ENCODE measurements around the gene CLASP1. TPM values are rescaled to one million over a fixed set of nuclear protein-coding genes. Genes with fewer than 3 reads are reported as not detected.

CLASP1 gene
- total and polyA plus RNA-seq, 7 donors: 2.4 to 117 (median 53.9) TPM

DNA sequence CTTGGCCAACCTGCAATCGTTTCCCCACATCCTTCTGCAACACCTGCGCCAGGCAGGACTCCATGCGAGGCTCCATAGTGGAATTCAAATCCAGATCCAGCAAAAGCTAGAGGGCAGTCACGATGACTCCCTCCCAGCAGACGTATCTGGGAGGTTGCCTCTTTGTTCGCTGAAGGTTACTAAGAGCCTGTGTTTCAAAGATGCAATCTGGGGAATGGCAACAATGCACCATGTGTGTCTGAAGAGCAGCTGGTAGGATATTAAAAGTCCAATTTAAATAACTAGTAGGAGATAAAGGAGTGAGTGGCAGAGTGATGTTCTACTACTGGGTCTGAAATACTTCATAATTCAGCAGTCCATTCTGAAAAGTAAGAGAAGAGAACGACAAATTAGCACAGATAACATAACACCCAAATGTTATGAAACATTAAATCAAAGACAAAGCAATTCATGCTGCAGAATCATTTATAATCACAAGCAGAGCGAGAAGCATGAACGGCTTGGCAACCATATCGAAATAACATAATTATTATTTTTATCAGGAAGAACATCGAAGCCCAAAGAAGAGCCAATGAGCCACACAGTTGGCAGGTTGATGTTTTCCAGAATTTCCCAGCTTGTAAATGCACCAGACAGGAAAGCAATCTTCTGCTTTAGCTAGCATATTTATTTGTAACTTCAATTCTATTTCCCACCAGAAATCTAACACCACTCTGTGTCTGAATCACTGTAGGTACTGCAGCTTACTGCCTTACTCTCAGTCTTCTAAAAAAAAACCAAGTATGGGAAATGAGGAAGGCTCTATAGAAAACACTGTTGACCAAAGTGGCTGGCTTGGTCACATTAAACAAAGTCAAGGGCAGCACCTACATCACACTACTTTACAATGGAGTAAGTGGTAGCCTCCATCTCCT is 43.2 kb downstream of the CLASP1 start:
- TF ChIP-seq, protein P1, sequence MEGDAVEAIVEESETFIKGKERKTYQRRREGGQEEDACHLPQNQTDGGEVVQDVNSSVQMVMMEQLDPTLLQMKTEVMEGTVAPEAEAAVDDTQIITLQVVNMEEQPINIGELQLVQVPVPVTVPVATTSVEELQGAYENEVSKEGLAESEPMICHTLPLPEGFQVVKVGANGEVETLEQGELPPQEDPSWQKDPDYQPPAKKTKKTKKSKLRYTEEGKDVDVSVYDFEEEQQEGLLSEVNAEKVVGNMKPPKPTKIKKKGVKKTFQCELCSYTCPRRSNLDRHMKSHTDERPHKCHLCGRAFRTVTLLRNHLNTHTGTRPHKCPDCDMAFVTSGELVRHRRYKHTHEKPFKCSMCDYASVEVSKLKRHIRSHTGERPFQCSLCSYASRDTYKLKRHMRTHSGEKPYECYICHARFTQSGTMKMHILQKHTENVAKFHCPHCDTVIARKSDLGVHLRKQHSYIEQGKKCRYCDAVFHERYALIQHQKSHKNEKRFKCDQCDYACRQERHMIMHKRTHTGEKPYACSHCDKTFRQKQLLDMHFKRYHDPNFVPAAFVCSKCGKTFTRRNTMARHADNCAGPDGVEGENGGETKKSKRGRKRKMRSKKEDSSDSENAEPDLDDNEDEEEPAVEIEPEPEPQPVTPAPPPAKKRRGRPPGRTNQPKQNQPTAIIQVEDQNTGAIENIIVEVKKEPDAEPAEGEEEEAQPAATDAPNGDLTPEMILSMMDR (IDR thresholded peaks at IDR 0.05): no peak
- TF ChIP-seq POLR2A (IDR thresholded peaks at IDR 0.05): no peak
- no peak for TF ChIP-seq POLR2AphosphoS5 (IDR thresholded peaks at IDR 0.05)
- no peak for TF ChIP-seq EP300 (IDR thresholded peaks at IDR 0.05)
- Histone ChIP-seq H3K4me1 (peaks cover 0 to 25% (median 22%) of the 10 kb centered on the region in 4 donors), H3K9me3 (no peaks in the 10 kb centered on the region), H3K27me3 (no peaks in the 10 kb centered on the region), H3K4me3 (no peak overlapping the region), H3K36me3 (peaks cover 0 to 11% (median 0%) of the 10 kb centered on the region in 4 donors), H3K27ac (peak overlapping the region in 2 of 4 donors; percentile 26 to 36)
- intact Hi-C loops (cut with DNase I): no loop called here
- DNase-seq: no peak
- 88 to 94% methylated on average over 11 of the region's 11 CpGs for WGBS, 2 donors

DNA sequence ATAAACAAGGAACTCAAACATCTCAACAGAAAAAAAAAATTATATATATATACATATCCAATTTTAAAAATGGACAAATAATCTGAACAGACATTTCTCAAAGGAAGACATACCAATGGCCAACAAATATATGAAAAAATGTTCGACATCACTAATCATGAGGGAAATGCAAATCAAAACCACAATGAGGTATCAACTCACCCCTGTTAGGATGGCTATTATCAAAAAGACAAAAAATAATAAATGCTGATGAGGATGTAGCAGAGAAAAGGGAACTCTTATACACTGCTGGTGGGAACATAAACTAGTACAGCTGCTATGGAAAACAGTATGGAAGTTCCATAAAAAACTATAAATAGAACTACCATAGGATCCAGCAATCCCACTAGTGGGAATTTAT is 46.1 kb downstream of the CLASP1 start:
- TF ChIP-seq POLR2A (IDR thresholded peaks at IDR 0.05): no peak
- no peak for TF ChIP-seq POLR2AphosphoS5 (IDR thresholded peaks at IDR 0.05)
- no peak for TF ChIP-seq EP300 (IDR thresholded peaks at IDR 0.05)
- TF ChIP-seq, protein P1 (IDR thresholded peaks at IDR 0.05): no peak
- no peak overlapping the region for H3K4me3 ChIP-seq
- intact Hi-C loops (cut with DNase I): no loop called here
- H3K9me3 ChIP-seq: no peaks in the 10 kb centered on the region
- peaks cover 0 to 25% (median 22%) of the 10 kb centered on the region in 4 donors for H3K4me1 ChIP-seq
- H3K36me3 ChIP-seq: peaks cover 0 to 11% (median 0%) of the 10 kb centered on the region in 4 donors
- no peaks in the 10 kb centered on the region for H3K27me3 ChIP-seq
- DNase-seq: no peak
- H3K27ac ChIP-seq: no peak overlapping the region
- WGBS, 2 donors: 85 to 94% methylated on average over 1 of the region's 1 CpG

- DNase-seq: no peak
- Histone ChIP-seq H3K27me3 (no peaks in the 10 kb centered on the region), H3K4me1 (peaks cover 0 to 21% (median 20%) of the 10 kb centered on the region in 4 donors), H3K27ac (no peak overlapping the region), H3K9me3 (no peaks in the 10 kb centered on the region), H3K4me3 (no peak overlapping the region), H3K36me3 (peaks cover 0 to 5% (median 0%) of the 10 kb centered on the region in 4 donors)
- intact Hi-C loops (cut with DNase I): loop anchor here (5.0 kb wide), 1 partner anchor 47 kb away; the partner anchor contains the start of gene CLASP1
- TF ChIP-seq, protein P1 (IDR thresholded peaks at IDR 0.05): no peak
- no peak for TF ChIP-seq EP300 (IDR thresholded peaks at IDR 0.05)
These were observed 49.2 kb downstream of the CLASP1 start for GRCh38 chr2:121599963-121600651.

DNA sequence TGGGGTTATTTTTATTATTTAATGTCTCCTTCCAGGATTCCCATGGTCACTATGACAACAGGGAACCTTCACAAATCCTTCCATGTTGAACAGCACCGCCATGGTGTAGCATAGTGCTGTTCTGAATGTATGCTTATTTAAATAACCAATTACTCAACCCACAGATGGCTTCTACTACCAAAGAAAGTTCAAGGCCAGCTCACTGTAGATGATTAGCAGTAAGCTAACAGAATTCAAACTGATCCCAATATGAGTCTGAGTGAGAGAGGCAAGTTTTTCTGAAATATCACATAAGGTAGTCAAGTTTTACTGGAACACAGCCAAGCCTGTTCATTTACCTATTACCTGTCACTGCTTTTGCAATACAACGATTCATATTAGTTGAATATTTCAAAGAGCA is 51.2 kb downstream of the CLASP1 start:
- H3K4me3 ChIP-seq: no peak overlapping the region
- H3K36me3 ChIP-seq: no peaks in the 10 kb centered on the region
- no peaks in the 10 kb centered on the region for H3K27me3 ChIP-seq
- H3K27ac ChIP-seq: no peak overlapping the region
- H3K9me3 ChIP-seq: no peaks in the 10 kb centered on the region
- WGBS, 2 donors: 81 to 86% methylated on average over 2 of the region's 2 CpGs
- TF ChIP-seq EP300 (IDR thresholded peaks at IDR 0.05) (no peak), POLR2AphosphoS5 (IDR thresholded peaks at IDR 0.05) (no peak), POLR2A (IDR thresholded peaks at IDR 0.05) (no peak)
- TF ChIP-seq, protein P1 (IDR thresholded peaks at IDR 0.05): no peak
- H3K4me1 ChIP-seq: peaks cover 0 to 22% (median 20%) of the 10 kb centered on the region in 4 donors
- DNase-seq: no peak
- intact Hi-C loops (cut with DNase I): loop anchor here (5.0 kb wide), 1 partner anchor 49 kb away; the partner anchor contains the start of gene CLASP1

Data from sigmoid colon (tissue), 7 donors.